ENCODE data around the gene GDAP2. TPM values are rescaled to one million over a fixed set of nuclear protein-coding genes. Genes with fewer than 3 reads are reported as not detected.

The GDAP2 gene
- total RNA-seq, 1 experiment from 2014 or later: 24.4 TPM

GRCh38 chr1:117890452-117890851 lies 39.0 kb downstream of the GDAP2 start:
- Mint-ChIP-seq H3K4me3 (no peak overlapping the region), H3K9me3 (no peaks in the 10 kb centered on the region), H3K4me1 (no peaks in the 10 kb centered on the region)

More at GRCh38 chr1:117890452-117890851, 39.0 kb downstream of the GDAP2 start:
- no peak overlapping the region for H3K27ac ChIP-seq (ENCODE audit: insufficient read length, low read depth, low read length)
- H3K56ac ChIP-seq (ENCODE audit: insufficient read length, low read depth, low read length): no peak overlapping the region
- DNase-seq: no peak
- no peaks in the 10 kb centered on the region for H3K79me2 ChIP-seq (ENCODE audit: insufficient read depth, low read length)
- H3K27me3 ChIP-seq (ENCODE audit: insufficient read depth, low read length): no peaks in the 10 kb centered on the region
- no peak overlapping the region for H2BK5ac ChIP-seq (ENCODE audit: insufficient read length, low read length)
- H2BK12ac ChIP-seq (ENCODE audit: insufficient read length, low read depth, low read length): no peak overlapping the region
- Mint-ChIP-seq H3K36me3 (ENCODE audit: insufficient read depth in 1 of 3, low read depth in 3 of 3) (no peaks in the 10 kb centered on the region), H3K27ac (no peak overlapping the region), H3K27me3 (ENCODE audit: low read depth) (no peaks in the 10 kb centered on the region)
- no peak overlapping the region for H2BK15ac ChIP-seq (ENCODE audit: low read depth, low read length)
- no peaks in the 10 kb centered on the region for H3K9me3 ChIP-seq (ENCODE audit: control insufficient read depth, low read depth, low read length)
- no peak overlapping the region for H3K4ac ChIP-seq (ENCODE audit: low read depth, low read length)
- no peaks in the 10 kb centered on the region for H4K20me1 ChIP-seq (ENCODE audit: control insufficient read depth, insufficient read depth, insufficient read length)
- no peak overlapping the region for H3T11ph ChIP-seq (ENCODE audit: low read length)
- no peak overlapping the region for H3K4me2 ChIP-seq (ENCODE audit: insufficient read depth, insufficient read length, low read length)
- WGBS (ENCODE audit: extremely low coverage, insufficient read length, low lambda C conversion rate): no CpG with 5 or more reads among the region's 2 CpGs
- H2AFZ ChIP-seq (ENCODE audit: low read length): no peak overlapping the region
- no peak overlapping the region for H4K91ac ChIP-seq (ENCODE audit: insufficient read length, low read depth, low read length)
- H2BK120ac ChIP-seq (ENCODE audit: low read depth, low read length, poor library complexity, severe bottlenecking): no peak overlapping the region
- H3K4me1 ChIP-seq (ENCODE audit: insufficient read depth, low read length): no peaks in the 10 kb centered on the region
- H4K8ac ChIP-seq (replicated peaks; ENCODE audit: insufficient read length, low read depth, low read length): no peak overlapping the region
- no peaks in the 10 kb centered on the region for H3K23me2 ChIP-seq (ENCODE audit: insufficient read length, low read depth, low read length, poor library complexity, severe bottlenecking)
- no peak overlapping the region for H2AK5ac ChIP-seq (ENCODE audit: insufficient read length, low read length)
- no peaks in the 10 kb centered on the region for H3K79me1 ChIP-seq (ENCODE audit: insufficient read depth, low read depth, low read length, poor library complexity, severe bottlenecking)
- no peak for TF ChIP-seq CTCF (conservative IDR thresholded peaks at IDR 0.05)
- H4K5ac ChIP-seq (ENCODE audit: insufficient read length, low read depth, low read length): no peak overlapping the region
- no peak overlapping the region for H2BK20ac ChIP-seq (ENCODE audit: low read depth, low read length, poor library complexity, severe bottlenecking)
- no peak overlapping the region for H3K18ac ChIP-seq (ENCODE audit: insufficient read length, low read depth, low read length)
- H3K9ac ChIP-seq (ENCODE audit: extremely low read depth, insufficient read length, low read length): no peak overlapping the region
- H3K23ac ChIP-seq (ENCODE audit: insufficient read length, low read depth, low read length): no peak overlapping the region
- H3K14ac ChIP-seq (ENCODE audit: insufficient read depth, low read length): no peak overlapping the region

Measured in H9 (cell line).